Anterior cingulate cortex (tissue), 58 donors: ENCODE data around the gene ZDHHC3.

Source experiments
- DNase-seq, 58 donors: peaks; one replicate each; lab custom pipeline; 2025; lab: John Stamatoyannopoulos, UW

The ZDHHC3 gene

GRCh38 chr3:44905446-44906157 is 70.4 kb downstream of the ZDHHC3 start:
- DNase-seq: no peak

- DNase-seq: no peak
These were observed 72.2 kb downstream of the ZDHHC3 start for GRCh38 chr3:44903751-44904150.

- DNase-seq: no peak
These were observed 72.7 kb downstream of the ZDHHC3 start for GRCh38 chr3:44903314-44903713.

- DNase-seq: no peak
These were observed 73.3 kb downstream of the ZDHHC3 start for GRCh38 chr3:44902628-44903027.

- no peak for DNase-seq
These were observed 76.1 kb downstream of the ZDHHC3 start for GRCh38 chr3:44899683-44900367.

- no peak for DNase-seq
These were observed 79.5 kb downstream of the ZDHHC3 start for GRCh38 chr3:44896440-44896839.

- no peak for DNase-seq
These were observed 81.5 kb downstream of the ZDHHC3 start for GRCh38 chr3:44894485-44894884.

- no peak for DNase-seq
These were observed 82.9 kb downstream of the ZDHHC3 start for GRCh38 chr3:44893097-44893496.

GRCh38 chr3:44892689-44893088 is 83.3 kb downstream of the ZDHHC3 start:
- no peak for DNase-seq

- no peak for DNase-seq
These were observed 85.1 kb downstream of the ZDHHC3 start for GRCh38 chr3:44890852-44891251.

GRCh38 chr3:44890258-44890657 is 85.7 kb downstream of the ZDHHC3 start:
- no peak for DNase-seq

GRCh38 chr3:44887101-44887500 is 88.9 kb downstream of the ZDHHC3 start:
- no peak for DNase-seq

GRCh38 chr3:44886561-44886960 is 89.4 kb downstream of the ZDHHC3 start:
- DNase-seq: no peak

- peak in 3 of 58 donors; percentile 4 to 7 (median 6) for DNase-seq
These were observed 90.4 kb downstream of the ZDHHC3 start for GRCh38 chr3:44885618-44886017.

GRCh38 chr3:44883999-44884431 is 92.0 kb downstream of the ZDHHC3 start:
- no peak for DNase-seq

- no peak for DNase-seq
These were observed 92.6 kb downstream of the ZDHHC3 start for GRCh38 chr3:44883213-44883955.

GRCh38 chr3:44880284-44880683 is 95.7 kb downstream of the ZDHHC3 start:
- no peak for DNase-seq

- no peak for DNase-seq
These were observed 98.6 kb downstream of the ZDHHC3 start for GRCh38 chr3:44877333-44877732.

GRCh38 chr3:44875596-44875995 is 100.4 kb downstream of the ZDHHC3 start:
- DNase-seq: no peak
